Measurements from ENCODE around the gene PCDH9.
"Not testable (repeated sequence)": the region's sequence is repeated elsewhere in the genome, so short reads cannot be mapped to it uniquely, and the experiment has no call there.

The PCDH9 gene

GRCh38 chr13:66659701-66660467 is 570.3 kb downstream of the PCDH9 start:
- no peak for DNase-seq (ENCODE audit: low read depth)

GRCh38 chr13:66659286-66659685 is 570.9 kb downstream of the PCDH9 start:
- no peak for DNase-seq (ENCODE audit: low read depth)

GRCh38 chr13:66657165-66657881 is 572.8 kb downstream of the PCDH9 start:
- DNase-seq (ENCODE audit: low read depth), result no peak

- no peak for DNase-seq (ENCODE audit: low read depth)
Observed at GRCh38 chr13:66655847-66656454, 574.2 kb downstream of the PCDH9 start.

GRCh38 chr13:66644855-66645460 is 585.2 kb downstream of the PCDH9 start:
- DNase-seq (ENCODE audit: low read depth), result no peak

GRCh38 chr13:66640231-66640630 is 589.9 kb downstream of the PCDH9 start:
- DNase-seq (ENCODE audit: low read depth), result no peak

GRCh38 chr13:66639044-66639443 is 591.1 kb downstream of the PCDH9 start:
- DNase-seq (ENCODE audit: low read depth), result no peak

- DNase-seq (ENCODE audit: low read depth), result no peak
Observed at GRCh38 chr13:66635526-66635925, 594.6 kb downstream of the PCDH9 start.

GRCh38 chr13:66634384-66634783 is 595.8 kb downstream of the PCDH9 start:
- no peak for DNase-seq (ENCODE audit: low read depth)

- DNase-seq (ENCODE audit: low read depth), result no peak
Observed at GRCh38 chr13:66627512-66627911, 602.6 kb downstream of the PCDH9 start.

GRCh38 chr13:66624302-66624701 is 605.8 kb downstream of the PCDH9 start:
- DNase-seq (ENCODE audit: low read depth), result no peak

GRCh38 chr13:66623129-66623820 is 606.9 kb downstream of the PCDH9 start:
- DNase-seq (ENCODE audit: low read depth), result no peak

GRCh38 chr13:66621906-66622447 is 608.2 kb downstream of the PCDH9 start:
- DNase-seq (ENCODE audit: low read depth), result not testable (repeated sequence)

GRCh38 chr13:66618702-66619101 is 611.4 kb downstream of the PCDH9 start:
- no peak for DNase-seq (ENCODE audit: low read depth)

GRCh38 chr13:66617786-66618185 is 612.4 kb downstream of the PCDH9 start:
- DNase-seq (ENCODE audit: low read depth), result no peak

GRCh38 chr13:66612983-66613382 is 617.2 kb downstream of the PCDH9 start:
- no peak for DNase-seq (ENCODE audit: low read depth)

GRCh38 chr13:66586489-66586888 is 643.6 kb downstream of the PCDH9 start:
- DNase-seq (ENCODE audit: low read depth), result no peak

GRCh38 chr13:66585669-66586203 is 644.4 kb downstream of the PCDH9 start:
- no peak for DNase-seq (ENCODE audit: low read depth)

GRCh38 chr13:66581675-66582074 is 648.5 kb downstream of the PCDH9 start:
- no peak for DNase-seq (ENCODE audit: low read depth)

GRCh38 chr13:66578305-66578704 is 651.8 kb downstream of the PCDH9 start:
- DNase-seq (ENCODE audit: low read depth), result no peak

GRCh38 chr13:66577358-66577757 is 652.8 kb downstream of the PCDH9 start:
- DNase-seq (ENCODE audit: low read depth), result no peak

GRCh38 chr13:66576381-66576780 is 653.8 kb downstream of the PCDH9 start:
- DNase-seq (ENCODE audit: low read depth), result no peak
